ENCODE results near the gene PRKRIP1. TPM values are rescaled to one million over a fixed set of nuclear protein-coding genes. Genes with fewer than 3 reads are reported as not detected.

PRKRIP1 gene
- polyA plus RNA-seq, 1 donor (not counting 4 experiments of a cell fraction or from before 2014, with no cell fraction given): 12.5 TPM

DNA sequence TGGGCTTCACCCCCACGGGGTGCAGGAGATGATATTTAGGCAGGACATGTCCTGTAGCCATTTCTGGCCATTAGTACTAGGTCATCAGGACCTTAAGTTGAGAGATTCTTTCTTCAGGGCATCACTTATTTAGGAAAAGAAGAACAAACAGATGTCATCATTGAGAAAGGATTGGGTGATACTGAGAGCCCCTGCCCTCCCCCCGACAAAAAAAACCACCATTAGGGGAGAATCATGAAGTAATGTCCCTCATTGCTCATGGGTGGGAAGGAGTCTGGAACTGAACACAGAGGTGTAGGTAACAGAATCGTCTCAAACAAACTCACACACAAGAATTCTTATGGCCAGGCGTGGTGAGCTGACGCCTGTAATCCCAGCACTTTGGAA, 30.8 kb downstream of the PRKRIP1 start:
- TF ChIP-seq CTCF (optimal IDR thresholded peaks at IDR 0.05 in 1 of 3, IDR thresholded peaks at IDR 0.05 in 1 of 3, conservative IDR thresholded peaks at IDR 0.05 in 1 of 3; ENCODE audit: extremely low read depth in 1 of 3, insufficient read depth in 2 of 3, low read length in 3 of 3): no peak
- TF ChIP-seq EZH2 (IDR thresholded peaks at IDR 0.05; ENCODE audit: low read length): no peak
- no peak overlapping the region for H3K27ac ChIP-seq (ENCODE audit: control insufficient read depth, insufficient read depth, low read length)
- no peak overlapping the region for H2AFZ ChIP-seq (ENCODE audit: control insufficient read depth, low read length)
- no peak overlapping the region for H3K9ac ChIP-seq (ENCODE audit: control insufficient read depth, extremely low read depth, insufficient read depth, low read length)
- no peak overlapping the region for H3K4me2 ChIP-seq (ENCODE audit: control insufficient read depth, extremely low read depth, insufficient read depth, low read depth, low read length)
- peaks cover 12% of the 10 kb centered on the region for H3K4me1 ChIP-seq (ENCODE audit: control insufficient read depth, extremely low read depth, insufficient read depth, low read length)
- no peak for FAIRE-seq
- peaks cover 7 to 14% of the 10 kb centered on the region in 2 experiments for H3K36me3 ChIP-seq (ENCODE audit: control insufficient read depth in 2 of 2, extremely low read depth in 1 of 2, insufficient read depth in 2 of 2, low read length in 2 of 2)
- H3K27me3 ChIP-seq (ENCODE audit: control insufficient read depth, extremely low read depth, insufficient read depth, low read length): no peaks in the 10 kb centered on the region
- H3K9me1 ChIP-seq (ENCODE audit: control insufficient read depth, extremely low read depth, insufficient read depth, low read length): no peaks in the 10 kb centered on the region
- no peaks in the 10 kb centered on the region for H4K20me1 ChIP-seq (ENCODE audit: control insufficient read depth, extremely low read depth, insufficient read depth, low read length)
- H3K79me2 ChIP-seq (ENCODE audit: control insufficient read depth, insufficient read depth, low read length): no peaks in the 10 kb centered on the region
- dilution Hi-C loops (cut with MboI; ENCODE audit: extremely low pct_ligation_motif_present, low sequenced_read_pairs): no loop called here
- DNase-seq (ENCODE audit: low read depth, low spot score): no peak
- no peaks in the 10 kb centered on the region for H3K9me3 ChIP-seq (ENCODE audit: control insufficient read depth, low read depth, low read length)
- no peak overlapping the region for H3K4me3 ChIP-seq (ENCODE audit: control insufficient read depth in 2 of 3, extremely low read depth in 1 of 3, insufficient read depth in 2 of 3, low read depth in 1 of 3, low read length in 3 of 3)

DNA sequence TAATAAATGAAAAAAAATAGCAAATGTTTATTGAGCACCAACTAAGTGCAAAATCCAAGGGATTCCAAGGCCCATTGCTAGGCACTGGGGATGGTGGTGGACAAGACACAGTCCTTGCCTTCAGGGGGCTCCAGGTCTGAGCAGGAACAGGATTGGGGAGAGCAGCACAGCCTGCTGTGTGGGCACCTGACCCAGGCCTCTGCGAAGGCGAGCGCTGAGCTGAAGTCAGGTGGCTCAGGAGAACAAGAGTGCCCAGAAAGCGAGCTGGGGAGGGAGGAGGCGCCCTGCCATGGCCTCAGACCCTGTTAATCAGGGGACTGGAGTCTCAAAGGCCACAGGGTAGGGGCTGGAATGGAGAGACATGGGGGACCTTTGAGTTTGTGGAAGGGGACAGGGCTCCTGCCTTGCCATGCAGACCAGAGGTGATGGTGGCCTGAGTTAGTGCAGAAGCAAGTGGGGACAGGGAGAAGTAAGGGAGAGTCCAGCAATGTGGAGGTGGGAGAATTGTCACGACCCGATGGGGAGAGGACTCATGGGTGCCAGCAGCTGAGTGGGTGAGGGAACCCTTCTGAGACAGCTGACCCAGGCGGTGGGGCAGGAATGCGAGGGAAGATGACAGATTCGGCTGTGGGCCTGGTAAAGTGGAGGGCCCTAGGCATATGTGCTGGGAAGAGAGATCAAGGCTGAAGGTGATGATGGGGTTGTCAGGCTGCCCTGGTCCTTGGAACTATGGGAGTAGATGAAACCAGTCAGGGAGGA, 33.2 kb downstream of the PRKRIP1 start:
- no peak for DNase-seq (ENCODE audit: low read depth, low spot score)
- FAIRE-seq: no peak
- Histone ChIP-seq H3K9me1 (ENCODE audit: control insufficient read depth, extremely low read depth, insufficient read depth, low read length) (no peaks in the 10 kb centered on the region), H3K36me3 (ENCODE audit: control insufficient read depth in 2 of 2, extremely low read depth in 1 of 2, insufficient read depth in 2 of 2, low read length in 2 of 2) (peaks cover 7 to 13% of the 10 kb centered on the region in 2 experiments), H2AFZ (ENCODE audit: control insufficient read depth, low read length) (no peak overlapping the region), H3K27ac (ENCODE audit: control insufficient read depth, insufficient read depth, low read length) (no peak overlapping the region), H3K4me2 (ENCODE audit: control insufficient read depth, extremely low read depth, insufficient read depth, low read depth, low read length) (no peak overlapping the region), H3K27me3 (ENCODE audit: control insufficient read depth, extremely low read depth, insufficient read depth, low read length) (peaks cover 3% of the 10 kb centered on the region), H4K20me1 (ENCODE audit: control insufficient read depth, extremely low read depth, insufficient read depth, low read length) (no peaks in the 10 kb centered on the region), H3K9me3 (ENCODE audit: control insufficient read depth, low read depth, low read length) (no peaks in the 10 kb centered on the region), H3K79me2 (ENCODE audit: control insufficient read depth, insufficient read depth, low read length) (no peaks in the 10 kb centered on the region), H3K4me3 (ENCODE audit: control insufficient read depth in 2 of 3, extremely low read depth in 1 of 3, insufficient read depth in 2 of 3, low read depth in 1 of 3, low read length in 3 of 3) (no peak overlapping the region), H3K4me1 (ENCODE audit: control insufficient read depth, extremely low read depth, insufficient read depth, low read length) (peaks cover 13% of the 10 kb centered on the region), H3K9ac (ENCODE audit: control insufficient read depth, extremely low read depth, insufficient read depth, low read length) (no peak overlapping the region)
- dilution Hi-C loops (cut with MboI; ENCODE audit: extremely low pct_ligation_motif_present, low sequenced_read_pairs): no loop called here
- TF ChIP-seq CTCF (optimal IDR thresholded peaks at IDR 0.05 in 1 of 3, IDR thresholded peaks at IDR 0.05 in 1 of 3, conservative IDR thresholded peaks at IDR 0.05 in 1 of 3; ENCODE audit: extremely low read depth in 1 of 3, insufficient read depth in 2 of 3, low read length in 3 of 3) (no peak), EZH2 (IDR thresholded peaks at IDR 0.05; ENCODE audit: low read length) (no peak)
